IMR-90 (cell line): ENCODE results near the gene RCN1.

Experiments used
- BHLHE40 ChIP-seq: fragments of 150-350 bp; IDR thresholded peaks from 2 replicates; pipeline ENCODE4 v1.6.1; 2016; ENCODE audit warnings: mild to moderate bottlenecking, low read depth, low read length
- CEBPB ChIP-seq: IDR thresholded peaks from 2 replicates; pipeline ENCODE4 v1.6.1; 2012; ENCODE audit warnings: low read depth, low read length, improper control_type of control experiment
- MAFK ChIP-seq: IDR thresholded peaks from 2 replicates; pipeline ENCODE4 v1.6.1; 2012; ENCODE audit warnings: low read depth, low read length, improper control_type of control experiment
- MXI1 ChIP-seq: IDR thresholded peaks from 2 replicates; pipeline ENCODE4 v1.6.1; 2012; ENCODE audit warnings: low read depth, mild to moderate bottlenecking, low read length, moderate library complexity, borderline replicate concordance
- POLR2A ChIP-seq: IDR thresholded peaks from 2 replicates; pipeline ENCODE4 v1.6.1; 2012; ENCODE audit warnings: mild to moderate bottlenecking, low read depth, low read length
- RCOR1 ChIP-seq: IDR thresholded peaks from 2 replicates; pipeline ENCODE4 v1.6.1; 2012; ENCODE audit warnings: mild to moderate bottlenecking, low read length, improper control_type of control experiment; ENCODE audit not compliant: insufficient replicate concordance
- RFX5 ChIP-seq: IDR thresholded peaks from 2 replicates; pipeline ENCODE4 v1.8.0; 2012; ENCODE audit warnings: low read depth, mild to moderate bottlenecking, low read length, moderate library complexity
- SMC3 ChIP-seq: fragments of 150-350 bp; IDR thresholded peaks from 2 replicates; pipeline ENCODE4 v1.6.1; 2016; ENCODE audit warnings: low read depth, mild to moderate bottlenecking, antibody characterized with exemption, low read length, moderate library complexity
- TF ChIP-seq, protein P1 (sequence below): conservative IDR thresholded peaks from 2 replicates; pipeline ENCODE4 v1.5.1; 2012; ENCODE audit warnings: mild to moderate bottlenecking, low read depth, low read length, improper control_type of control experiment
- TF ChIP-seq, protein P2 (sequence below): fragments of 150-350 bp; IDR thresholded peaks from 2 replicates; pipeline ENCODE4 v1.6.1; 2017; ENCODE audit warnings: mild to moderate bottlenecking, antibody characterized with exemption, low read length, low read depth
- TF ChIP-seq, protein P3 (sequence below): fragments of 150-350 bp; IDR thresholded peaks from 2 replicates; pipeline ENCODE4 v1.6.1; 2016; ENCODE audit warnings: low read depth, mild to moderate bottlenecking, low read length, moderate library complexity, borderline replicate concordance

DNA sequence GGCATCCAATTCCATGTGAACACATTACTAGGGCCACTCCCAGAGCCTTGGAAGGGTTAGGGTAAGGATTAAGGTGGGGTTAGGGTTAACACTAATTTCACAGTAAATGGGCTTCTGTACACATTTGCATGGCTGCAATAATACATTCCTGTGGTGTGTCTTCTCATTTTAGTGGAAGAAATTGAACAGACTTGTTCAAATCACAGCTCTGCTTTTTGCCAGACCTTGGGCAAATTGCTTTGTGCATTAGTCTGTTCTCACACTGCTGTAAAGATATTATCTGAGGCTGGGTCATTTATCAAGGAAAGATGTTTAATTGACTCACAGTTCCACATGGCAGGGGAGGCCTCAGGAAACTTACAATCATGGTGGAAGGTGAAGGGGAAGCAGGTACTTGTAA is 45.4 kb upstream of the RCN1 start:
- TF ChIP-seq, protein P1, sequence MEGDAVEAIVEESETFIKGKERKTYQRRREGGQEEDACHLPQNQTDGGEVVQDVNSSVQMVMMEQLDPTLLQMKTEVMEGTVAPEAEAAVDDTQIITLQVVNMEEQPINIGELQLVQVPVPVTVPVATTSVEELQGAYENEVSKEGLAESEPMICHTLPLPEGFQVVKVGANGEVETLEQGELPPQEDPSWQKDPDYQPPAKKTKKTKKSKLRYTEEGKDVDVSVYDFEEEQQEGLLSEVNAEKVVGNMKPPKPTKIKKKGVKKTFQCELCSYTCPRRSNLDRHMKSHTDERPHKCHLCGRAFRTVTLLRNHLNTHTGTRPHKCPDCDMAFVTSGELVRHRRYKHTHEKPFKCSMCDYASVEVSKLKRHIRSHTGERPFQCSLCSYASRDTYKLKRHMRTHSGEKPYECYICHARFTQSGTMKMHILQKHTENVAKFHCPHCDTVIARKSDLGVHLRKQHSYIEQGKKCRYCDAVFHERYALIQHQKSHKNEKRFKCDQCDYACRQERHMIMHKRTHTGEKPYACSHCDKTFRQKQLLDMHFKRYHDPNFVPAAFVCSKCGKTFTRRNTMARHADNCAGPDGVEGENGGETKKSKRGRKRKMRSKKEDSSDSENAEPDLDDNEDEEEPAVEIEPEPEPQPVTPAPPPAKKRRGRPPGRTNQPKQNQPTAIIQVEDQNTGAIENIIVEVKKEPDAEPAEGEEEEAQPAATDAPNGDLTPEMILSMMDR, result no peak
- TF ChIP-seq POLR2A (no peak), MXI1 (no peak), RCOR1 (no peak), BHLHE40 (no peak), MAFK (no peak), SMC3 (no peak), CEBPB (no peak), RFX5 (no peak)
- TF ChIP-seq, protein P2, sequence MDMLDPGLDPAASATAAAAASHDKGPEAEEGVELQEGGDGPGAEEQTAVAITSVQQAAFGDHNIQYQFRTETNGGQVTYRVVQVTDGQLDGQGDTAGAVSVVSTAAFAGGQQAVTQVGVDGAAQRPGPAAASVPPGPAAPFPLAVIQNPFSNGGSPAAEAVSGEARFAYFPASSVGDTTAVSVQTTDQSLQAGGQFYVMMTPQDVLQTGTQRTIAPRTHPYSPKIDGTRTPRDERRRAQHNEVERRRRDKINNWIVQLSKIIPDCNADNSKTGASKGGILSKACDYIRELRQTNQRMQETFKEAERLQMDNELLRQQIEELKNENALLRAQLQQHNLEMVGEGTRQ, result no peak
- TF ChIP-seq, protein P3, sequence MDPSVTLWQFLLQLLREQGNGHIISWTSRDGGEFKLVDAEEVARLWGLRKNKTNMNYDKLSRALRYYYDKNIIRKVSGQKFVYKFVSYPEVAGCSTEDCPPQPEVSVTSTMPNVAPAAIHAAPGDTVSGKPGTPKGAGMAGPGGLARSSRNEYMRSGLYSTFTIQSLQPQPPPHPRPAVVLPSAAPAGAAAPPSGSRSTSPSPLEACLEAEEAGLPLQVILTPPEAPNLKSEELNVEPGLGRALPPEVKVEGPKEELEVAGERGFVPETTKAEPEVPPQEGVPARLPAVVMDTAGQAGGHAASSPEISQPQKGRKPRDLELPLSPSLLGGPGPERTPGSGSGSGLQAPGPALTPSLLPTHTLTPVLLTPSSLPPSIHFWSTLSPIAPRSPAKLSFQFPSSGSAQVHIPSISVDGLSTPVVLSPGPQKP, result no peak
